GM12878 (cell line): ENCODE results near the gene ZAR1L.

ENCODE experiments used
- EZH2 ChIP-seq: IDR thresholded peaks from 2 replicates; pipeline ENCODE4 v1.6.1; 2012; ENCODE audit warnings: low read depth, mild to moderate bottlenecking, control low read depth, inconsistent platforms, low read length, borderline replicate concordance; ENCODE audit not compliant: control insufficient read depth
- KAT2A ChIP-seq: conservative IDR thresholded peaks from 2 replicates; pipeline ENCODE4 v1.6.1; 2011; ENCODE audit warnings: low read depth, low read length; ENCODE audit not compliant: control insufficient read depth
- POLR2AphosphoS5 ChIP-seq: IDR thresholded peaks from 2 replicates; pipeline ENCODE4 v1.6.1; 2011; ENCODE audit warnings: mild to moderate bottlenecking, low read length, inconsistent platforms
- SRF ChIP-seq, 2 experiments: IDR thresholded peaks; 2 replicates each; pipeline ENCODE4 v1.6.1; 2011; ENCODE audit warnings: low read depth in 2 of 2, low read length in 2 of 2, mild to moderate bottlenecking in 1 of 2, moderate library complexity in 1 of 2
- SUZ12 ChIP-seq: fragments of 200-600 bp; sonication (generic); IDR thresholded peaks from one replicate; pipeline ENCODE4 v1.6.1; 2018; ENCODE audit warnings: antibody characterized with exemption, mild to moderate bottlenecking; ENCODE audit not compliant: unreplicated experiment
- TF ChIP-seq, protein P1 (sequence below): fragments of 450-650 bp; IDR thresholded peaks from 2 replicates; pipeline ENCODE4 v1.6.1; 2017; ENCODE audit warnings: borderline replicate concordance
- TF ChIP-seq, protein P2 (sequence below): fragments of 450-650 bp; formaldehyde crosslinking; IDR thresholded peaks from 2 replicates; pipeline ENCODE4 v1.4.0; 2020; ENCODE audit warnings: mild to moderate bottlenecking, moderate library complexity
- TF ChIP-seq, protein P3 (sequence below), 3 experiments: IDR thresholded peaks in 2 of 3; conservative IDR thresholded peaks in 1 of 3; 2 replicates each; pipeline ENCODE4 v1.5.1; 2011; ENCODE audit warnings: low read depth in 3 of 3, low read length in 3 of 3, mild to moderate bottlenecking in 3 of 3, control low read depth in 2 of 3, moderate library complexity in 2 of 3, inconsistent platforms in 1 of 3, mixed read lengths in 1 of 3; ENCODE audit not compliant: control insufficient read depth in 2 of 3, insufficient read depth in 1 of 3; ENCODE audit errors: extremely low read depth in 1 of 3

DNA sequence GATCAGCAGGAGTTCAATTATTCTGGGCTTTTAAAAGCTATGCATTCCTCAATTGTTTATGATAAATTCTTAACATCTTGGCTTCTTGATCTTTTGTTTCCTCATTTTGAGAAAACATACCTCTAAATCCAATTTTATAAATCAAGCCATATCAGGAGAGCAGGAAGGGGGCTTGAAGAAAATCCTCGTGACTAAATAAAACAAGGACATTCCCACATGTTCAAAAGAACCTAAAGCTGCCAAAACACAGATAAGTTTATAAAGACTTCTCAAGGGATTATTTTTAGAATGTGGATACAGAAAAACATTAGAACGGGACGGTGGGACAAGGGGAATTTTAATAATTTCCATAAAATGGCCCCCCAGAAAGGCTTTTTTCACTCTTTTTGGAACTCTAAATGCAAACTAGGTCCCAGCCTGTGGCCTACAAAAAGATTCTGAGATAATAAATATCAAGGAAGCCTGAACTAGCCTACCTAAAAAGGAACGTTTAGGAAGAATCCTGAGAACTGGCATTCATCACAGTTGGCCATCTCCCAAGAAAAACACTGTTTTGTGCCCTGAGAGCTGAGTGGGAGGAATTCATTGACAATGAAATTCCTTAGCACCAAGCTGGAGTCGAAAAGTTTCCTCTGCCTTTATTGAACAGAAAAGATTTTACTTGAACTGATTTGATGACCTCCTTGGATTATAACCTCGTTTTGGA, 30.1 kb downstream of the ZAR1L start:
- TF ChIP-seq, protein P1, sequence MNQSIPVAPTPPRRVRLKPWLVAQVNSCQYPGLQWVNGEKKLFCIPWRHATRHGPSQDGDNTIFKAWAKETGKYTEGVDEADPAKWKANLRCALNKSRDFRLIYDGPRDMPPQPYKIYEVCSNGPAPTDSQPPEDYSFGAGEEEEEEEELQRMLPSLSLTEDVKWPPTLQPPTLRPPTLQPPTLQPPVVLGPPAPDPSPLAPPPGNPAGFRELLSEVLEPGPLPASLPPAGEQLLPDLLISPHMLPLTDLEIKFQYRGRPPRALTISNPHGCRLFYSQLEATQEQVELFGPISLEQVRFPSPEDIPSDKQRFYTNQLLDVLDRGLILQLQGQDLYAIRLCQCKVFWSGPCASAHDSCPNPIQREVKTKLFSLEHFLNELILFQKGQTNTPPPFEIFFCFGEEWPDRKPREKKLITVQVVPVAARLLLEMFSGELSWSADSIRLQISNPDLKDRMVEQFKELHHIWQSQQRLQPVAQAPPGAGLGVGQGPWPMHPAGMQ: no peak
- TF ChIP-seq, protein P2, sequence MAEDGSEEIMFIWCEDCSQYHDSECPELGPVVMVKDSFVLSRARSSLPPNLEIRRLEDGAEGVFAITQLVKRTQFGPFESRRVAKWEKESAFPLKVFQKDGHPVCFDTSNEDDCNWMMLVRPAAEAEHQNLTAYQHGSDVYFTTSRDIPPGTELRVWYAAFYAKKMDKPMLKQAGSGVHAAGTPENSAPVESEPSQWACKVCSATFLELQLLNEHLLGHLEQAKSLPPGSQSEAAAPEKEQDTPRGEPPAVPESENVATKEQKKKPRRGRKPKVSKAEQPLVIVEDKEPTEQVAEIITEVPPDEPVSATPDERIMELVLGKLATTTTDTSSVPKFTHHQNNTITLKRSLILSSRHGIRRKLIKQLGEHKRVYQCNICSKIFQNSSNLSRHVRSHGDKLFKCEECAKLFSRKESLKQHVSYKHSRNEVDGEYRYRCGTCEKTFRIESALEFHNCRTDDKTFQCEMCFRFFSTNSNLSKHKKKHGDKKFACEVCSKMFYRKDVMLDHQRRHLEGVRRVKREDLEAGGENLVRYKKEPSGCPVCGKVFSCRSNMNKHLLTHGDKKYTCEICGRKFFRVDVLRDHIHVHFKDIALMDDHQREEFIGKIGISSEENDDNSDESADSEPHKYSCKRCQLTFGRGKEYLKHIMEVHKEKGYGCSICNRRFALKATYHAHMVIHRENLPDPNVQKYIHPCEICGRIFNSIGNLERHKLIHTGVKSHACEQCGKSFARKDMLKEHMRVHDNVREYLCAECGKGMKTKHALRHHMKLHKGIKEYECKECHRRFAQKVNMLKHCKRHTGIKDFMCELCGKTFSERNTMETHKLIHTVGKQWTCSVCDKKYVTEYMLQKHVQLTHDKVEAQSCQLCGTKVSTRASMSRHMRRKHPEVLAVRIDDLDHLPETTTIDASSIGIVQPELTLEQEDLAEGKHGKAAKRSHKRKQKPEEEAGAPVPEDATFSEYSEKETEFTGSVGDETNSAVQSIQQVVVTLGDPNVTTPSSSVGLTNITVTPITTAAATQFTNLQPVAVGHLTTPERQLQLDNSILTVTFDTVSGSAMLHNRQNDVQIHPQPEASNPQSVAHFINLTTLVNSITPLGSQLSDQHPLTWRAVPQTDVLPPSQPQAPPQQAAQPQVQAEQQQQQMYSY (CRISPR knock-in tag): no peak
- TF ChIP-seq POLR2AphosphoS5 (no peak), SRF (IDR thresholded peaks at IDR 0.05; ENCODE audit: low read depth in 2 of 2, low read length in 2 of 2) (no peak), KAT2A (no peak), SUZ12 (no peak), EZH2 (no peak)
- TF ChIP-seq, protein P3, sequence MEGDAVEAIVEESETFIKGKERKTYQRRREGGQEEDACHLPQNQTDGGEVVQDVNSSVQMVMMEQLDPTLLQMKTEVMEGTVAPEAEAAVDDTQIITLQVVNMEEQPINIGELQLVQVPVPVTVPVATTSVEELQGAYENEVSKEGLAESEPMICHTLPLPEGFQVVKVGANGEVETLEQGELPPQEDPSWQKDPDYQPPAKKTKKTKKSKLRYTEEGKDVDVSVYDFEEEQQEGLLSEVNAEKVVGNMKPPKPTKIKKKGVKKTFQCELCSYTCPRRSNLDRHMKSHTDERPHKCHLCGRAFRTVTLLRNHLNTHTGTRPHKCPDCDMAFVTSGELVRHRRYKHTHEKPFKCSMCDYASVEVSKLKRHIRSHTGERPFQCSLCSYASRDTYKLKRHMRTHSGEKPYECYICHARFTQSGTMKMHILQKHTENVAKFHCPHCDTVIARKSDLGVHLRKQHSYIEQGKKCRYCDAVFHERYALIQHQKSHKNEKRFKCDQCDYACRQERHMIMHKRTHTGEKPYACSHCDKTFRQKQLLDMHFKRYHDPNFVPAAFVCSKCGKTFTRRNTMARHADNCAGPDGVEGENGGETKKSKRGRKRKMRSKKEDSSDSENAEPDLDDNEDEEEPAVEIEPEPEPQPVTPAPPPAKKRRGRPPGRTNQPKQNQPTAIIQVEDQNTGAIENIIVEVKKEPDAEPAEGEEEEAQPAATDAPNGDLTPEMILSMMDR (IDR thresholded peaks at IDR 0.05 in 2 of 3, conservative IDR thresholded peaks at IDR 0.05 in 1 of 3; ENCODE audit: control insufficient read depth in 2 of 3, extremely low read depth in 1 of 3, insufficient read depth in 1 of 3, low read depth in 3 of 3, low read length in 3 of 3): no peak
